ENCODE results near the gene COL23A1. TPM values are rescaled to one million over a fixed set of nuclear protein-coding genes. Genes with fewer than 3 reads are reported as not detected.

Gene COL23A1
- total and polyA plus RNA-seq, 2 donors (not counting 1 experiment from before 2014, with no cell fraction given) = not detected

DNA sequence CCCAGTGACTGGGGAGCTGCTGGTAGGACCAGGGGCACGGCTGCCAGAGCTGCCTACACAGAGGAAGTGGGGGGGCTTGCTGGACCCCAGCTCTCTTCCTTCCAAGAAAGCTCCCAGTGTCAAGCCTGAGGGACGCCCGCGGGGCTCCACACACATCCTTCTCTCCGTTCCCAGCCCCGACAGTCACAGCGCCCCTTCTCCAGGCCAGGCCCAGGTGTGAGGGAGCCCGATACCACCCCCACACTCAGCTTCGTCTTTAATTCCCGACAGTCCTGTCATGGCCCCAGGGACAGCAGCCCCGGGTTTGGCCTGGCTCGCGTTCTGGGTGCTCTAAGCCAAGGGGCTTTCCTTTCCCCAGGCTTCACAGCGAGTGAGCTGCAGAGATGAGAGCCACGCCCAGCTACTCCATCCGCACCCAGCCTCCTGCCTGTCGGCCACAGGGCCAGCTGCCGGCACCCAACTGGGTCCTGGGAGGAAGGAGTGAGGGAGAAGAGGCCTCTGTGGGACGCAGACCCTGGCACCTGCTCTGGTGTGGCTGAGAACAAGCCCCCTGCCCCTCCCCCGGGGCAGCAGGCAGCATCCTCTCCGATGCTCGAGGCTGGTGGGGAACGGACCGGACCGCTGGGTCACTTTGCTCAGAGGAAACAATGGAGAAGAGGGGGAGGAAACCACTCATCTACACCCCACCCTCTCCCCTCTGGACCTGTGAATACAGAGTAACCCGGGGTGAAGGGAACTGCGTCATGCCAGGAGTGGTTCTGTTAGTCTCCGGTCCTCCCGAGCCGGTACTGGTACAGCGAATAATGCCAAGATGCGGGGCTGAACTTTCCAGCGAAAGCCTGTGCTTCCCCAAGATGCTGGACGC is 303.7 kb downstream of the COL23A1 start:
- no peaks in the 10 kb centered on the region for H3K79me2 ChIP-seq (ENCODE audit: control insufficient read depth, insufficient read depth, low read length)
- no peak for TF ChIP-seq EZH2 (IDR thresholded peaks at IDR 0.05; ENCODE audit: low read length, missing control alignments)
- TF ChIP-seq, protein P1, sequence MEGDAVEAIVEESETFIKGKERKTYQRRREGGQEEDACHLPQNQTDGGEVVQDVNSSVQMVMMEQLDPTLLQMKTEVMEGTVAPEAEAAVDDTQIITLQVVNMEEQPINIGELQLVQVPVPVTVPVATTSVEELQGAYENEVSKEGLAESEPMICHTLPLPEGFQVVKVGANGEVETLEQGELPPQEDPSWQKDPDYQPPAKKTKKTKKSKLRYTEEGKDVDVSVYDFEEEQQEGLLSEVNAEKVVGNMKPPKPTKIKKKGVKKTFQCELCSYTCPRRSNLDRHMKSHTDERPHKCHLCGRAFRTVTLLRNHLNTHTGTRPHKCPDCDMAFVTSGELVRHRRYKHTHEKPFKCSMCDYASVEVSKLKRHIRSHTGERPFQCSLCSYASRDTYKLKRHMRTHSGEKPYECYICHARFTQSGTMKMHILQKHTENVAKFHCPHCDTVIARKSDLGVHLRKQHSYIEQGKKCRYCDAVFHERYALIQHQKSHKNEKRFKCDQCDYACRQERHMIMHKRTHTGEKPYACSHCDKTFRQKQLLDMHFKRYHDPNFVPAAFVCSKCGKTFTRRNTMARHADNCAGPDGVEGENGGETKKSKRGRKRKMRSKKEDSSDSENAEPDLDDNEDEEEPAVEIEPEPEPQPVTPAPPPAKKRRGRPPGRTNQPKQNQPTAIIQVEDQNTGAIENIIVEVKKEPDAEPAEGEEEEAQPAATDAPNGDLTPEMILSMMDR (conservative IDR thresholded peaks at IDR 0.05 in 1 of 2, IDR thresholded peaks at IDR 0.05 in 1 of 2; ENCODE audit: low read depth in 1 of 2, low read length in 2 of 2) = no peak
- no peak overlapping the region for H2AFZ ChIP-seq (ENCODE audit: low read length)
- H3K36me3 ChIP-seq (ENCODE audit: control insufficient read depth, insufficient read depth, low read length) = no peaks in the 10 kb centered on the region
- no peak for DNase-seq (ENCODE audit: low read depth in 2 of 2)
- no peaks in the 10 kb centered on the region for H3K9me3 ChIP-seq (ENCODE audit: control insufficient read depth, insufficient read depth, low read depth, low read length)
- no peak overlapping the region for H3K9ac ChIP-seq (ENCODE audit: insufficient read depth, low read length)
- no peaks in the 10 kb centered on the region for H3K4me1 ChIP-seq (ENCODE audit: control insufficient read depth, extremely low read depth, insufficient read depth, low read length)
- H4K20me1 ChIP-seq (ENCODE audit: control insufficient read depth, extremely low read depth, insufficient read depth, low read length) = no peaks in the 10 kb centered on the region
- no peak overlapping the region for H3K4me2 ChIP-seq (ENCODE audit: extremely low read depth, insufficient read depth, low read length)
- H3K27me3 ChIP-seq (ENCODE audit: control insufficient read depth, insufficient read depth, low read length) = no peaks in the 10 kb centered on the region
- H3K27ac ChIP-seq (ENCODE audit: insufficient read depth, low read length) = no peak overlapping the region
- H3K4me3 ChIP-seq (replicated peaks in 1 of 4; ENCODE audit: control extremely low read depth in 1 of 4, insufficient read depth in 1 of 4, low read depth in 3 of 4, low read length in 4 of 4) = no peak overlapping the region

- no peak for DNase-seq (ENCODE audit: low read depth in 2 of 2)
- no peak for TF ChIP-seq EZH2 (IDR thresholded peaks at IDR 0.05; ENCODE audit: low read length, missing control alignments)
- TF ChIP-seq, protein P1 (conservative IDR thresholded peaks at IDR 0.05 in 1 of 2, IDR thresholded peaks at IDR 0.05 in 1 of 2; ENCODE audit: low read depth in 1 of 2, low read length in 2 of 2) = no peak
- Histone ChIP-seq H3K27ac (ENCODE audit: insufficient read depth, low read length) (no peak overlapping the region), H3K79me2 (ENCODE audit: control insufficient read depth, insufficient read depth, low read length) (no peaks in the 10 kb centered on the region), H2AFZ (ENCODE audit: low read length) (no peak overlapping the region), H3K27me3 (ENCODE audit: control insufficient read depth, insufficient read depth, low read length) (no peaks in the 10 kb centered on the region), H3K9ac (ENCODE audit: insufficient read depth, low read length) (no peak overlapping the region), H3K4me1 (ENCODE audit: control insufficient read depth, extremely low read depth, insufficient read depth, low read length) (no peaks in the 10 kb centered on the region), H3K36me3 (ENCODE audit: control insufficient read depth, insufficient read depth, low read length) (no peaks in the 10 kb centered on the region), H3K9me3 (ENCODE audit: control insufficient read depth, insufficient read depth, low read depth, low read length) (no peaks in the 10 kb centered on the region), H4K20me1 (ENCODE audit: control insufficient read depth, extremely low read depth, insufficient read depth, low read length) (no peaks in the 10 kb centered on the region), H3K4me3 (replicated peaks in 1 of 4; ENCODE audit: control extremely low read depth in 1 of 4, insufficient read depth in 1 of 4, low read depth in 3 of 4, low read length in 4 of 4) (no peak overlapping the region), H3K4me2 (ENCODE audit: extremely low read depth, insufficient read depth, low read length) (no peak overlapping the region)
These were observed 304.6 kb downstream of the COL23A1 start for GRCh38 chr5:178285399-178286225.

DNA sequence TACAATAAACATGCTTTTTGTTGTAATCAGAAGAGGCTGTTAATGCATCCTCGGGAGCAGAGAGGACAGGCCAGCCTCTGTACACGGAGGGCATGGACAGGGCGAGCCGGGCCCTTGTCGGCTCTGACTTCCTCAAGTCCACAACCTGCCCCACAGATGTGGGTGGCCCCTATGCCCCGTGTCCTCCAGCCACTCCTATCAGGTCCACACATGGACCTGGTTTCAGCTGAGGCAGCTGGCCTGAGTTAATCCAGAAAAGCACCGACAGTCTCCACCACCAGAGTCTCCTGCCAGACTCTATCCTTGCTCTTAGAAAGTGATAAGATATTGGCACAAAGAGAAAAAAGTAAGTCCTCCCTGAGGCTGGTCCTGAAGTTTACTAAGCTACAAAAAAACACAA is 305.2 kb downstream of the COL23A1 start:
- H3K36me3 ChIP-seq (ENCODE audit: control insufficient read depth, insufficient read depth, low read length) = no peaks in the 10 kb centered on the region
- no peak overlapping the region for H3K9ac ChIP-seq (ENCODE audit: insufficient read depth, low read length)
- no peaks in the 10 kb centered on the region for H3K9me3 ChIP-seq (ENCODE audit: control insufficient read depth, insufficient read depth, low read depth, low read length)
- no peak overlapping the region for H3K4me3 ChIP-seq (replicated peaks in 1 of 4; ENCODE audit: control extremely low read depth in 1 of 4, insufficient read depth in 1 of 4, low read depth in 3 of 4, low read length in 4 of 4)
- H4K20me1 ChIP-seq (ENCODE audit: control insufficient read depth, extremely low read depth, insufficient read depth, low read length) = no peaks in the 10 kb centered on the region
- TF ChIP-seq, protein P1 (conservative IDR thresholded peaks at IDR 0.05 in 1 of 2, IDR thresholded peaks at IDR 0.05 in 1 of 2; ENCODE audit: low read depth in 1 of 2, low read length in 2 of 2) = no peak
- TF ChIP-seq EZH2 (IDR thresholded peaks at IDR 0.05; ENCODE audit: low read length, missing control alignments) = no peak
- H3K4me2 ChIP-seq (ENCODE audit: extremely low read depth, insufficient read depth, low read length) = no peak overlapping the region
- H3K4me1 ChIP-seq (ENCODE audit: control insufficient read depth, extremely low read depth, insufficient read depth, low read length) = no peaks in the 10 kb centered on the region
- H3K79me2 ChIP-seq (ENCODE audit: control insufficient read depth, insufficient read depth, low read length) = no peaks in the 10 kb centered on the region
- DNase-seq (ENCODE audit: low read depth in 2 of 2) = no peak
- no peak overlapping the region for H3K27ac ChIP-seq (ENCODE audit: insufficient read depth, low read length)
- H2AFZ ChIP-seq (ENCODE audit: low read length) = no peak overlapping the region
- H3K27me3 ChIP-seq (ENCODE audit: control insufficient read depth, insufficient read depth, low read length) = no peaks in the 10 kb centered on the region

All from fibroblast of lung (primary cell).